K562 (cell line): ENCODE data around the gene ALG5. TPM values are rescaled to one million over a fixed set of nuclear protein-coding genes. Genes with fewer than 3 reads are reported as not detected.

Experiments used
- ATAC-seq: fragments of 200-7000 bp; cut with Tn5 transposase; 3 replicates; pipeline ENCODE4 v1.9.1; 2020; ENCODE audit warnings: moderate library complexity
- BruUV-seq: library from RNA; stranded (reverse); fragments of 400-500 nt; replicated peaks from 2 replicates; lab custom pipeline; 2021; lab: Mats Ljungman, UMichigan
- CTCF ChIA-PET: fragments of 300-600 bp; formaldehyde crosslinking; extraction: SDS; loops from one replicate; lab custom pipeline; 2021; ENCODE audit warnings: low intra/inter-chr PET ratio; lab: Yijun Ruan, JAX
- POLR2A ChIA-PET: fragments of 300-600, 350-650 bp; sonication (Branson Sonifier 250); formaldehyde crosslinking; extraction: SDS; loops from one replicate; lab custom pipeline; 2021; ENCODE audit warnings: antibody characterized with exemption, inconsistent platforms; lab: Yijun Ruan, JAX
- DNase-seq, 4 experiments: peaks; one replicate each; pipeline versions ENCODE4 v3.0.0 to v3.0.0-alpha.2; 2011 to 2018; ENCODE audit warnings: low spot score in 3 of 4, mixed read lengths in 3 of 4; ENCODE audit errors: extremely low read depth in 1 of 4
- FAIRE-seq: peaks from 2 replicates; lab custom pipeline; 2011; peaks lifted over from hg19 to GRCh38; lab: Jason Lieb, UNC
- H2AFZ ChIP-seq: 2 replicates; pipeline ENCODE4 v1.6.0; 2011; ENCODE audit warnings: low read depth, low read length, control low read depth, inconsistent platforms
- H3K27ac ChIP-seq: fragments of 200-600 bp; 3 replicates; pipeline ENCODE4 v1.8.0; 2011; ENCODE audit warnings: low read depth, mild to moderate bottlenecking, control low read depth, inconsistent platforms, low read length, moderate library complexity, mixed read lengths; ENCODE audit errors: extremely low read depth
- H3K27me3 ChIP-seq, 2 experiments: fragments of 300-600 bp in 1 of 2; 2 replicates in 1 of 2; 3 replicates in 1 of 2; pipeline versions ENCODE4 v1.6.0 to v1.8.0; 2011; ENCODE audit warnings: inconsistent platforms in 2 of 2, low read length in 2 of 2, mild to moderate bottlenecking in 1 of 2, mixed read lengths in 1 of 2, moderate library complexity in 1 of 2; ENCODE audit not compliant: control insufficient read depth in 2 of 2, insufficient read depth in 2 of 2
- H3K36me3 ChIP-seq: fragments of 300-600 bp; 3 replicates; pipeline ENCODE4 v1.8.0; 2011; ENCODE audit warnings: mild to moderate bottlenecking, low read length, inconsistent platforms; ENCODE audit not compliant: control insufficient read depth, insufficient read depth
- H3K4me1 ChIP-seq, 2 experiments: fragments of 200-600 bp in 1 of 2; replicated peaks in 1 of 2; 2 replicates in 1 of 2; 3 replicates in 1 of 2; pipeline versions ENCODE4 v1.5.1 to v1.8.0; 2011; ENCODE audit warnings: inconsistent platforms in 2 of 2, low read length in 2 of 2, mild to moderate bottlenecking in 1 of 2, mixed read lengths in 1 of 2, moderate library complexity in 1 of 2; ENCODE audit not compliant: control insufficient read depth in 2 of 2, insufficient read depth in 2 of 2
- H3K4me2 ChIP-seq: 2 replicates; pipeline ENCODE4 v1.6.1; 2011; ENCODE audit warnings: low read length, control low read depth, inconsistent platforms, mixed read lengths; ENCODE audit not compliant: insufficient read depth
- H3K4me3 ChIP-seq: fragments of 200-600 bp; sonication (generic), shearing (Covaris generic); 2 replicates; pipeline ENCODE4 v1.5.1; 2016; ENCODE audit warnings: control low read depth, inconsistent platforms
- H3K79me2 ChIP-seq: fragments of 200-600 bp; 3 replicates; pipeline ENCODE4 v1.8.0; 2011; ENCODE audit warnings: low read length, inconsistent platforms; ENCODE audit not compliant: control insufficient read depth, insufficient read depth
- H3K9ac ChIP-seq, 2 experiments: 2 replicates each; pipeline versions ENCODE4 v1.6.0 to v1.6.1; 2011; ENCODE audit warnings: low read depth in 2 of 2, low read length in 2 of 2, control low read depth in 1 of 2, inconsistent platforms in 1 of 2, mild to moderate bottlenecking in 1 of 2, mixed read lengths in 1 of 2; ENCODE audit not compliant: insufficient read depth in 1 of 2
- H3K9me1 ChIP-seq: one replicate; pipeline ENCODE4 v1.6.0; 2011; ENCODE audit warnings: inconsistent platforms, mild to moderate bottlenecking, low read length, moderate library complexity; ENCODE audit not compliant: control insufficient read depth, insufficient read depth
- H3K9me3 ChIP-seq: replicated peaks from 2 replicates; pipeline ENCODE4 v1.5.1; 2011; ENCODE audit warnings: low read depth, low read length, inconsistent platforms; ENCODE audit not compliant: control insufficient read depth, insufficient read depth
- H4K20me1 ChIP-seq: replicated peaks from 2 replicates; pipeline ENCODE4 v1.6.1; 2011; ENCODE audit warnings: low read length, inconsistent platforms, mixed read lengths; ENCODE audit not compliant: control insufficient read depth, insufficient read depth
- HDAC8 ChIP-seq: fragments of 450-650 bp; IDR thresholded peaks from 2 replicates; pipeline ENCODE4 v1.6.1; 2016; ENCODE audit warnings: mild to moderate bottlenecking, missing genetic modification characterization, moderate library complexity, missing compliant biosample characterization
- HMGN3 ChIP-seq: IDR thresholded peaks from 2 replicates; pipeline ENCODE4 v1.6.1; 2011; ENCODE audit warnings: borderline replicate concordance, low read depth, mild to moderate bottlenecking, mixed read lengths, low read length; ENCODE audit not compliant: insufficient read length; ENCODE audit errors: extremely low read depth
- SUPT5H ChIP-seq: fragments of 450-650 bp; IDR thresholded peaks from 2 replicates; pipeline ENCODE4 v1.6.1; 2016
- ZC3H11A ChIP-seq: IDR thresholded peaks from 2 replicates; pipeline ENCODE4 v1.6.1; 2012; ENCODE audit warnings: low read depth, low read length, improper control_type of control experiment
- ZNF707 ChIP-seq: fragments of 250-450 bp; sonication (Bioruptor Pico); conservative IDR thresholded peaks from 2 replicates; pipeline ENCODE4 v1.8.0; 2022; ENCODE audit warnings: inconsistent platforms, mild to moderate bottlenecking, moderate library complexity
- WGBS: fragments of 100-300 bp; shearing (Covaris generic); methylation state at CpG from one replicate; pipeline ENCODE4 v1.1.6; 2016; ENCODE audit warnings: low coverage, mixed read lengths; ENCODE audit not compliant: insufficient coverage; ENCODE audit errors: missing lambda C conversion rate; 5-methylcytosine and 5-hydroxymethylcytosine counted together
- in situ Hi-C: fragments of 300-500 bp; cut with MboI; formaldehyde crosslinking; loops from 4 replicates; pipeline ENCODE4 v1.15.0; 2018; ENCODE audit warnings: inconsistent platforms, mixed read lengths
- intact Hi-C: fragments of 100-400 bp; cut with micrococcal nuclease; formaldehyde crosslinking; loops from 2 replicates; pipeline ENCODE4 v1.14.2; 2022
- polyA plus RNA-seq, 8 experiments: library from polyadenylated mRNA; depleted of rRNA in 4 of 8; stranded (reverse) in 5 of 8; unstranded in 3 of 8; fragments of >200 nt; fragmentation: Nextera tagmentation in 2 of 8; fragmentation: Illumina TruSeq in 1 of 8; extraction: Ambion mirVana in 2 of 8; extraction: Trizol in 1 of 8; gene quantifications; 2 replicates each; pipeline versions ENCODE4 v1.2.1 to v1.2.3, GENCODE V29; 2011 to 2014; ENCODE audit warnings: inconsistent platforms in 1 of 8, missing spikeins in 1 of 8
- total RNA-seq, 7 experiments: library from RNA; depleted of rRNA in 6 of 7; stranded (reverse); fragments of >200 nt in 6 of 7; fragmentation: Illumina TruSeq in 2 of 7; extraction: Trizol in 2 of 7; gene quantifications; 2 replicates each; pipeline versions ENCODE4 v1.2.1 to v1.2.3, GENCODE V29; 2011 to 2021; ENCODE audit warnings: low replicate concordance in 1 of 7
- TF ChIP-seq, protein P1 (sequence below): fragments of 250-450 bp; sonication (Bioruptor Pico); IDR thresholded peaks from 2 replicates; pipeline ENCODE4 v1.4.0; 2020; ENCODE audit warnings: mild to moderate bottlenecking, moderate library complexity, borderline replicate concordance
- TF ChIP-seq, protein P2 (sequence below): fragments of 450-650 bp; formaldehyde crosslinking; IDR thresholded peaks from 2 replicates; pipeline ENCODE4 v1.4.0; 2022; ENCODE audit warnings: mild to moderate bottlenecking, moderate library complexity
- TF ChIP-seq, protein P3 (sequence below): fragments of 450-650 bp; IDR thresholded peaks from 2 replicates; pipeline ENCODE4 v1.6.1; 2016; ENCODE audit warnings: low read depth

The ALG5 gene
- total and polyA plus RNA-seq, 9 of the 15 experiments (the other 6 are each of a cell fraction or from before 2014, with no cell fraction given) = 33.6 to 80.5 (median 48.2) TPM

DNA sequence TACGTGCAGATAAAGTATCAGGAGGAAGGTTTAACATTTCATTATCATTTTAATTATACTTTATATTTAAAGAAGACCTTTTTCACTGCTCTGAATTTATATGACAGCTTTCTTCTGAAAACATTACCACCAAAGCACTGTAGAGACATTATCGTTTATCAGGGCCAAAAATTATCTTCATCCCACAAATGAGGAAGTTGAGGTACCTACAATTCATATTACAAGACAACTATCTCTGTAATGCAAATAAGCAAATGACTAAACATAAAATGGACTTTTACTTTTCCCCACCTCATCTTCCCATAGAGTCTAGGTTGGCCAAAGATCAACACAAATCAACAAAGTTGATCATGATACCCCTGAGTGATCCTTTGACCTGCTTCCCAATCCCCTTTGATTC lies 48.2 kb downstream of the ALG5 start (continued):
- no peak for TF ChIP-seq ZC3H11A

DNA sequence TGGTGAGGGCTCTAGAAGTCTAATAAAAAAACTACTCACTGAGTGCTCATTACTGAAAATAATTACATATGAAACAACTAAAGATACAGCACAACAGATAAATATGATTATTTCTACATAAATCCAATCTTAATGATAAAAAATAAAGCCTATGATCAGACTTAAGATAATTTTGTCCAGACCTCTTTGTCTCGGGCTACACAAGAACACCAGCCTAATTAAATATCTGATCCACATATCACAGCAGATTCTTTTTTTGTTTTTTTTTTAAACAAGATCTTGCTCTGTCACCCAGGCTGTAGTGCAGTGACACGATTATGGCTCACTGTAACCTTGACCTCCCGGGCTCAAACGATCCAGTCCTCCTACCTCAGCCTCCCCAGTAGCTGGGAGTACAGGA lies 48.8 kb downstream of the ALG5 start:
- CTCF ChIA-PET = no interaction called here
- H3K9me3 ChIP-seq = no peaks in the 10 kb centered on the region
- in situ Hi-C loops (no loop called here), intact Hi-C loops (no loop called here)
- H3K9ac ChIP-seq = no peak overlapping the region
- ATAC-seq = no peak
- no peak overlapping the region for H2AFZ ChIP-seq
- DNase-seq = no peak
- POLR2A ChIA-PET = no interaction called here
- no peak for FAIRE-seq
- peaks cover 33% of the 10 kb centered on the region; the same call in 1 of the 3 replicates for H3K36me3 ChIP-seq
- BruUV-seq = no TSS peak
- no peak overlapping the region for H3K4me2 ChIP-seq
- WGBS = 80% methylated on average over 4 of the region's 4 CpGs
- no peaks in the 10 kb centered on the region for H3K9me1 ChIP-seq
- no peak overlapping the region for H3K27ac ChIP-seq
- H3K4me1 ChIP-seq = no peaks in the 10 kb centered on the region
- H4K20me1 ChIP-seq = no peaks in the 10 kb centered on the region
- no peak overlapping the region for H3K4me3 ChIP-seq
- no peaks in the 10 kb centered on the region for H3K79me2 ChIP-seq
- H3K27me3 ChIP-seq = no peaks in the 10 kb centered on the region
- TF ChIP-seq SUPT5H (no peak), HMGN3 (no peak), HDAC8 (no peak), ZNF707 (CRISPR knock-in tag) (no peak)
- TF ChIP-seq, protein P1, sequence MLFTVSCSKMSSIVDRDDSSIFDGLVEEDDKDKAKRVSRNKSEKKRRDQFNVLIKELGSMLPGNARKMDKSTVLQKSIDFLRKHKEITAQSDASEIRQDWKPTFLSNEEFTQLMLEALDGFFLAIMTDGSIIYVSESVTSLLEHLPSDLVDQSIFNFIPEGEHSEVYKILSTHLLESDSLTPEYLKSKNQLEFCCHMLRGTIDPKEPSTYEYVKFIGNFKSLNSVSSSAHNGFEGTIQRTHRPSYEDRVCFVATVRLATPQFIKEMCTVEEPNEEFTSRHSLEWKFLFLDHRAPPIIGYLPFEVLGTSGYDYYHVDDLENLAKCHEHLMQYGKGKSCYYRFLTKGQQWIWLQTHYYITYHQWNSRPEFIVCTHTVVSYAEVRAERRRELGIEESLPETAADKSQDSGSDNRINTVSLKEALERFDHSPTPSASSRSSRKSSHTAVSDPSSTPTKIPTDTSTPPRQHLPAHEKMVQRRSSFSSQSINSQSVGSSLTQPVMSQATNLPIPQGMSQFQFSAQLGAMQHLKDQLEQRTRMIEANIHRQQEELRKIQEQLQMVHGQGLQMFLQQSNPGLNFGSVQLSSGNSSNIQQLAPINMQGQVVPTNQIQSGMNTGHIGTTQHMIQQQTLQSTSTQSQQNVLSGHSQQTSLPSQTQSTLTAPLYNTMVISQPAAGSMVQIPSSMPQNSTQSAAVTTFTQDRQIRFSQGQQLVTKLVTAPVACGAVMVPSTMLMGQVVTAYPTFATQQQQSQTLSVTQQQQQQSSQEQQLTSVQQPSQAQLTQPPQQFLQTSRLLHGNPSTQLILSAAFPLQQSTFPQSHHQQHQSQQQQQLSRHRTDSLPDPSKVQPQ = no peak
- TF ChIP-seq, protein P2, sequence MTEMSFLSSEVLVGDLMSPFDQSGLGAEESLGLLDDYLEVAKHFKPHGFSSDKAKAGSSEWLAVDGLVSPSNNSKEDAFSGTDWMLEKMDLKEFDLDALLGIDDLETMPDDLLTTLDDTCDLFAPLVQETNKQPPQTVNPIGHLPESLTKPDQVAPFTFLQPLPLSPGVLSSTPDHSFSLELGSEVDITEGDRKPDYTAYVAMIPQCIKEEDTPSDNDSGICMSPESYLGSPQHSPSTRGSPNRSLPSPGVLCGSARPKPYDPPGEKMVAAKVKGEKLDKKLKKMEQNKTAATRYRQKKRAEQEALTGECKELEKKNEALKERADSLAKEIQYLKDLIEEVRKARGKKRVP = no peak
- TF ChIP-seq, protein P3, sequence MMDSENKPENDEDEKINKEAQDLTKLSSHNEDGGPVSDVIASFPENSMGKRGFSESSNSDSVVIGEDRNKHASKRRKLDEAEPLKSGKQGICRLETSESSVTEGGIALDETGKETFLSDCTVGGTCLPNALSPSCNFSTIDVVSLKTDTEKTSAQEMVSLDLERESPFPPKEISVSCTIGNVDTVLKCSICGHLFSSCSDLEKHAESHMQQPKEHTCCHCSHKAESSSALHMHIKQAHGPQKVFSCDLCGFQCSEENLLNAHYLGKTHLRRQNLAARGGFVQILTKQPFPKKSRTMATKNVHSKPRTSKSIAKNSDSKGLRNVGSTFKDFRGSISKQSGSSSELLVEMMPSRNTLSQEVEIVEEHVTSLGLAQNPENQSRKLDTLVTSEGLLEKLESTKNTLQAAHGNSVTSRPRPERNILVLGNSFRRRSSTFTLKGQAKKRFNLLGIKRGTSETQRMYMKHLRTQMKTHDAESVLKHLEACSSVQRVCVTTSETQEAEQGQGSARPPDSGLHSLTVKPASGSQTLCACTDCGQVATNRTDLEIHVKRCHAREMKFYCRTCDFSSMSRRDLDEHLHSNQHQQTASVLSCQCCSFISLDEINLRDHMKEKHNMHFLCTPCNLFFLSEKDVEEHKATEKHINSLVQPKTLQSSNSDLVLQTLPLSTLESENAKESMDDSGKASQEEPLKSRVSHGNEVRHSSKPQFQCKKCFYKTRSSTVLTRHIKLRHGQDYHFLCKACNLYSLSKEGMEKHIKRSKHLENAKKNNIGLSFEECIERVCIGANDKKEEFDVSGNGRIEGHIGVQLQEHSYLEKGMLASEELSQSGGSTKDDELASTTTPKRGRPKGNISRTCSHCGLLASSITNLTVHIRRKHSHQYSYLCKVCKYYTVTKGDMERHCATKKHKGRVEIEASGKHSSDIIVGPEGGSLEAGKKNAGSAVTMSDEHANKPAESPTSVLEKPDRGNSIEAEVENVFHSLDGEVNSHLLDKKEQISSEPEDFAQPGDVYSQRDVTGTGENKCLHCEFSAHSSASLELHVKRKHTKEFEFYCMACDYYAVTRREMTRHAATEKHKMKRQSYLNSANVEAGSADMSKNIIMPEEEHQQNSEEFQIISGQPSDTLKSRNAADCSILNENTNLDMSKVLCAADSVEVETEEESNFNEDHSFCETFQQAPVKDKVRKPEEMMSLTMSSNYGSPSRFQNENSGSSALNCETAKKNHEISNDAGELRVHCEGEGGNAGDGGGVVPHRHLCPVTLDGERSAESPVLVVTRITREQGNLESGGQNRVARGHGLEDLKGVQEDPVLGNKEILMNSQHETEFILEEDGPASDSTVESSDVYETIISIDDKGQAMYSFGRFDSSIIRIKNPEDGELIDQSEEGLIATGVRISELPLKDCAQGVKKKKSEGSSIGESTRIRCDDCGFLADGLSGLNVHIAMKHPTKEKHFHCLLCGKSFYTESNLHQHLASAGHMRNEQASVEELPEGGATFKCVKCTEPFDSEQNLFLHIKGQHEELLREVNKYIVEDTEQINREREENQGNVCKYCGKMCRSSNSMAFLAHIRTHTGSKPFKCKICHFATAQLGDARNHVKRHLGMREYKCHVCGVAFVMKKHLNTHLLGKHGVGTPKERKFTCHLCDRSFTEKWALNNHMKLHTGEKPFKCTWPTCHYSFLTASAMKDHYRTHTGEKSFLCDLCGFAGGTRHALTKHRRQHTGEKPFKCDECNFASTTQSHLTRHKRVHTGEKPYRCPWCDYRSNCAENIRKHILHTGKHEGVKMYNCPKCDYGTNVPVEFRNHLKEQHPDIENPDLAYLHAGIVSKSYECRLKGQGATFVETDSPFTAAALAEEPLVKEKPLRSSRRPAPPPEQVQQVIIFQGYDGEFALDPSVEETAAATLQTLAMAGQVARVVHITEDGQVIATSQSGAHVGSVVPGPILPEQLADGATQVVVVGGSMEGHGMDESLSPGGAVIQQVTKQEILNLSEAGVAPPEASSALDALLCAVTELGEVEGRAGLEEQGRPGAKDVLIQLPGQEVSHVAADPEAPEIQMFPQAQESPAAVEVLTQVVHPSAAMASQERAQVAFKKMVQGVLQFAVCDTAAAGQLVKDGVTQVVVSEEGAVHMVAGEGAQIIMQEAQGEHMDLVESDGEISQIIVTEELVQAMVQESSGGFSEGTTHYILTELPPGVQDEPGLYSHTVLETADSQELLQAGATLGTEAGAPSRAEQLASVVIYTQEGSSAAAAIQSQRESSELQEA = no peak
